ENCODE measurements around the gene ZFP64.

DNA sequence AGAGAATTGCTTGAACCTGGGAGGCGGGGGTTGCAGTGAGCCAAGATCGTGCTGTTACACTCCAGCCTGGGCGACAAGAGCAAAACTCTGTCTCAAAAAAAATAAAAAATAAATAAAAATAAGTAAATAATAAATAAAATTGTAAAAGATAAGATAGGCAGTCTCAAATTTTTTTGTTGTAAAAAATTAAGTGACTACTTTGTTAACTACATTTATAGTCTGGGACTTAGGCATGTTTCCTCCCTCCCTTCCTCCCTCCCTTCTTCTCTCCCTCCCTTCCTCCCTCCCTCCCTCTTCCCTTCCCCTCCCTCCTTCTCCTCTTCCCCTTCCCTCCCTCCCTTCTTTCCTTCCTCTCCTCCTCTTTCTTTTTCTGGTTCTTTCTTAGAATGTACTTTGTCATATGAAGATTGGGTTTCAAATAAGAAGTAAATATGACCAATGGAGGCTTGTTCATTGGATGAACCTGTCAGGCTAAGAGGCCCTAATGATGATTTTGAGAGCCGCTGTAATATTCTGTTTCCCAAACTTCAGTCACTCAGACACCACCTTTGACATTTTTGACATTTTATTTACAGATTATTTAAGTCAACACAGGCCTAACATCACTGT is 24.2 kb downstream of the ZFP64 start:
- TF ChIP-seq, protein P1, sequence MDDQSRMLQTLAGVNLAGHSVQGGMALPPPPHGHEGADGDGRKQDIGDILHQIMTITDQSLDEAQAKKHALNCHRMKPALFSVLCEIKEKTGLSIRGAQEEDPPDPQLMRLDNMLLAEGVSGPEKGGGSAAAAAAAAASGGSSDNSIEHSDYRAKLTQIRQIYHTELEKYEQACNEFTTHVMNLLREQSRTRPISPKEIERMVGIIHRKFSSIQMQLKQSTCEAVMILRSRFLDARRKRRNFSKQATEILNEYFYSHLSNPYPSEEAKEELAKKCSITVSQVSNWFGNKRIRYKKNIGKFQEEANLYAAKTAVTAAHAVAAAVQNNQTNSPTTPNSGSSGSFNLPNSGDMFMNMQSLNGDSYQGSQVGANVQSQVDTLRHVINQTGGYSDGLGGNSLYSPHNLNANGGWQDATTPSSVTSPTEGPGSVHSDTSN (IDR thresholded peaks at IDR 0.05), result no peak
- TF ChIP-seq POLR2A (IDR thresholded peaks at IDR 0.05; ENCODE audit: low read length), result no peak
- TF ChIP-seq, protein P2, sequence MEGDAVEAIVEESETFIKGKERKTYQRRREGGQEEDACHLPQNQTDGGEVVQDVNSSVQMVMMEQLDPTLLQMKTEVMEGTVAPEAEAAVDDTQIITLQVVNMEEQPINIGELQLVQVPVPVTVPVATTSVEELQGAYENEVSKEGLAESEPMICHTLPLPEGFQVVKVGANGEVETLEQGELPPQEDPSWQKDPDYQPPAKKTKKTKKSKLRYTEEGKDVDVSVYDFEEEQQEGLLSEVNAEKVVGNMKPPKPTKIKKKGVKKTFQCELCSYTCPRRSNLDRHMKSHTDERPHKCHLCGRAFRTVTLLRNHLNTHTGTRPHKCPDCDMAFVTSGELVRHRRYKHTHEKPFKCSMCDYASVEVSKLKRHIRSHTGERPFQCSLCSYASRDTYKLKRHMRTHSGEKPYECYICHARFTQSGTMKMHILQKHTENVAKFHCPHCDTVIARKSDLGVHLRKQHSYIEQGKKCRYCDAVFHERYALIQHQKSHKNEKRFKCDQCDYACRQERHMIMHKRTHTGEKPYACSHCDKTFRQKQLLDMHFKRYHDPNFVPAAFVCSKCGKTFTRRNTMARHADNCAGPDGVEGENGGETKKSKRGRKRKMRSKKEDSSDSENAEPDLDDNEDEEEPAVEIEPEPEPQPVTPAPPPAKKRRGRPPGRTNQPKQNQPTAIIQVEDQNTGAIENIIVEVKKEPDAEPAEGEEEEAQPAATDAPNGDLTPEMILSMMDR (IDR thresholded peaks at IDR 0.05), result no peak

Measured in A549 (cell line).